Measurements from ENCODE around the gene C22orf42.

The C22orf42 gene

GRCh38 chr22:32120603-32121002 lies 38.5 kb downstream of the C22orf42 start:
- Histone ChIP-seq H4K20me1 (ENCODE audit: insufficient read depth, low read length) (no peaks in the 10 kb centered on the region), H3K4me3 (ENCODE audit: low read depth, low read length, poor library complexity, severe bottlenecking) (no peak overlapping the region), H3F3A (ENCODE audit: insufficient read depth, low read length) (no peaks in the 10 kb centered on the region), H3K27ac (ENCODE audit: low read depth, low read length, poor library complexity, severe bottlenecking) (no peak overlapping the region), H2AFZ (ENCODE audit: low read length) (no peak overlapping the region), H3K27me3 (ENCODE audit: insufficient read depth, low read length) (no peaks in the 10 kb centered on the region), H3K9me3 (ENCODE audit: low read length) (no peaks in the 10 kb centered on the region), H3K79me2 (ENCODE audit: insufficient read depth, low read length) (no peaks in the 10 kb centered on the region), H3K4me2 (ENCODE audit: low read length) (no peak overlapping the region), H3K36me3 (ENCODE audit: insufficient read depth, low read length) (no peaks in the 10 kb centered on the region), H3K9me2 (ENCODE audit: low read depth, low read length) (no peaks in the 10 kb centered on the region), H3K4me1 (ENCODE audit: insufficient read depth, low read length, severe bottlenecking) (no peaks in the 10 kb centered on the region), H3K9ac (ENCODE audit: low read length) (no peak overlapping the region)
- no peak for TF ChIP-seq CTCF (IDR thresholded peaks at IDR 0.05; ENCODE audit: low read length)
- TF ChIP-seq EZH2 (IDR thresholded peaks at IDR 0.05; ENCODE audit: borderline replicate concordance, low read length) = no peak

- Histone ChIP-seq H3K36me3 (ENCODE audit: insufficient read depth, low read length) (no peaks in the 10 kb centered on the region), H3K27me3 (ENCODE audit: insufficient read depth, low read length) (no peaks in the 10 kb centered on the region), H3K4me1 (ENCODE audit: insufficient read depth, low read length, severe bottlenecking) (no peaks in the 10 kb centered on the region), H2AFZ (ENCODE audit: low read length) (no peak overlapping the region), H3K4me3 (ENCODE audit: low read depth, low read length, poor library complexity, severe bottlenecking) (no peak overlapping the region), H3K4me2 (ENCODE audit: low read length) (no peak overlapping the region), H3K27ac (ENCODE audit: low read depth, low read length, poor library complexity, severe bottlenecking) (no peak overlapping the region), H3K9ac (ENCODE audit: low read length) (no peak overlapping the region), H4K20me1 (ENCODE audit: insufficient read depth, low read length) (no peaks in the 10 kb centered on the region), H3K9me3 (ENCODE audit: low read length) (no peaks in the 10 kb centered on the region), H3K79me2 (ENCODE audit: insufficient read depth, low read length) (no peaks in the 10 kb centered on the region), H3K9me2 (ENCODE audit: low read depth, low read length) (no peaks in the 10 kb centered on the region), H3F3A (ENCODE audit: insufficient read depth, low read length) (no peaks in the 10 kb centered on the region)
- TF ChIP-seq EZH2 (IDR thresholded peaks at IDR 0.05; ENCODE audit: borderline replicate concordance, low read length) (no peak), CTCF (IDR thresholded peaks at IDR 0.05; ENCODE audit: low read length) (no peak)
Observed at GRCh38 chr22:32119568-32120235, 39.4 kb downstream of the C22orf42 start.

GRCh38 chr22:32112380-32112779 lies 46.7 kb downstream of the C22orf42 start:
- TF ChIP-seq CTCF (IDR thresholded peaks at IDR 0.05; ENCODE audit: low read length) (no peak), EZH2 (IDR thresholded peaks at IDR 0.05; ENCODE audit: borderline replicate concordance, low read length) (no peak)
- Histone ChIP-seq H3F3A (ENCODE audit: insufficient read depth, low read length) (no peaks in the 10 kb centered on the region), H4K20me1 (ENCODE audit: insufficient read depth, low read length) (no peaks in the 10 kb centered on the region), H2AFZ (ENCODE audit: low read length) (no peak overlapping the region), H3K4me1 (ENCODE audit: insufficient read depth, low read length, severe bottlenecking) (no peaks in the 10 kb centered on the region), H3K27ac (ENCODE audit: low read depth, low read length, poor library complexity, severe bottlenecking) (no peak overlapping the region), H3K9me2 (ENCODE audit: low read depth, low read length) (no peaks in the 10 kb centered on the region), H3K27me3 (ENCODE audit: insufficient read depth, low read length) (no peaks in the 10 kb centered on the region), H3K9me3 (ENCODE audit: low read length) (no peaks in the 10 kb centered on the region), H3K4me3 (ENCODE audit: low read depth, low read length, poor library complexity, severe bottlenecking) (no peak overlapping the region), H3K9ac (ENCODE audit: low read length) (no peak overlapping the region), H3K4me2 (ENCODE audit: low read length) (no peak overlapping the region), H3K79me2 (ENCODE audit: insufficient read depth, low read length) (no peaks in the 10 kb centered on the region), H3K36me3 (ENCODE audit: insufficient read depth, low read length) (no peaks in the 10 kb centered on the region)
